Measurements from ENCODE around the gene AVPR2.

DNA sequence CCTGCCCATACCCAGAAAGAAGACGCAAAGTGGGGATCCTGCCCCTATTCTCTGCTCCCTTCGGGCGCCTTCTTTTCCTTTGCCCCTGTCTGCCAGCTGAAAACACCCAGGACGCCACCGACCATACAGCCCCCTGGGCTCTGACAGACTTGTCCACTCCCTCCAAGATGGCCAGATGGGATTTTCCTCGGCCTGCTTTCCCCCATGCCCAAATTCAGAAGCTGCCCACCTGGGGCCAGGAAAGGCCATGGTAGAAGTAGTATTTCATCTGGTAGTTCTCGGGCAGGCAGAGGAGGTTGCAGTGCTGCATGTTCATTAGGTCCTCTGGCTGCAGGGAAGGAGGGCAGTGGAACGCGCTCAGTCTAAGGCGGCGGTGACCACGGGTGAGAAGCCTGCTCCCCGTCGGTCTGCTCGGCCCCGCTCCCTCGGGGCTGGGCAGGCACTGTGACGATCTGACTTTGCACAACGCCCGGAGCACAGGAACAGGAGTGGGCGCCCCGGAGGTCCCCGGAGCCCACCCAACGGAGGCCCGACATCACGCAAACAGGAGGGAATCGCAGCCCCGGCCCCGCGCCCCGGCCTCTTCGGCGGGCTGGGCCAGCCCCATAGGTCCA is 29.8 kb downstream of the AVPR2 start:
- TF ChIP-seq, protein P1, sequence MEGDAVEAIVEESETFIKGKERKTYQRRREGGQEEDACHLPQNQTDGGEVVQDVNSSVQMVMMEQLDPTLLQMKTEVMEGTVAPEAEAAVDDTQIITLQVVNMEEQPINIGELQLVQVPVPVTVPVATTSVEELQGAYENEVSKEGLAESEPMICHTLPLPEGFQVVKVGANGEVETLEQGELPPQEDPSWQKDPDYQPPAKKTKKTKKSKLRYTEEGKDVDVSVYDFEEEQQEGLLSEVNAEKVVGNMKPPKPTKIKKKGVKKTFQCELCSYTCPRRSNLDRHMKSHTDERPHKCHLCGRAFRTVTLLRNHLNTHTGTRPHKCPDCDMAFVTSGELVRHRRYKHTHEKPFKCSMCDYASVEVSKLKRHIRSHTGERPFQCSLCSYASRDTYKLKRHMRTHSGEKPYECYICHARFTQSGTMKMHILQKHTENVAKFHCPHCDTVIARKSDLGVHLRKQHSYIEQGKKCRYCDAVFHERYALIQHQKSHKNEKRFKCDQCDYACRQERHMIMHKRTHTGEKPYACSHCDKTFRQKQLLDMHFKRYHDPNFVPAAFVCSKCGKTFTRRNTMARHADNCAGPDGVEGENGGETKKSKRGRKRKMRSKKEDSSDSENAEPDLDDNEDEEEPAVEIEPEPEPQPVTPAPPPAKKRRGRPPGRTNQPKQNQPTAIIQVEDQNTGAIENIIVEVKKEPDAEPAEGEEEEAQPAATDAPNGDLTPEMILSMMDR (IDR thresholded peaks at IDR 0.05; ENCODE audit: low read depth, low read length), result no peak
- TF ChIP-seq EZH2phosphoT487 (IDR thresholded peaks at IDR 0.05; ENCODE audit: low read depth), result no peak
